NCI-H146 treated with DMSO at 0.1 percent for 48 hours (cell line): ENCODE data around the gene RAC2.
"Not testable (repeated sequence)": the region's sequence is repeated elsewhere in the genome, so short reads cannot be mapped to it uniquely, and the experiment has no call there.

ENCODE experiments used
- DNase-seq: peaks from one replicate; lab custom pipeline; 2025; ENCODE audit not compliant: unreplicated experiment; lab: John Stamatoyannopoulos, UW

Gene RAC2

DNA sequence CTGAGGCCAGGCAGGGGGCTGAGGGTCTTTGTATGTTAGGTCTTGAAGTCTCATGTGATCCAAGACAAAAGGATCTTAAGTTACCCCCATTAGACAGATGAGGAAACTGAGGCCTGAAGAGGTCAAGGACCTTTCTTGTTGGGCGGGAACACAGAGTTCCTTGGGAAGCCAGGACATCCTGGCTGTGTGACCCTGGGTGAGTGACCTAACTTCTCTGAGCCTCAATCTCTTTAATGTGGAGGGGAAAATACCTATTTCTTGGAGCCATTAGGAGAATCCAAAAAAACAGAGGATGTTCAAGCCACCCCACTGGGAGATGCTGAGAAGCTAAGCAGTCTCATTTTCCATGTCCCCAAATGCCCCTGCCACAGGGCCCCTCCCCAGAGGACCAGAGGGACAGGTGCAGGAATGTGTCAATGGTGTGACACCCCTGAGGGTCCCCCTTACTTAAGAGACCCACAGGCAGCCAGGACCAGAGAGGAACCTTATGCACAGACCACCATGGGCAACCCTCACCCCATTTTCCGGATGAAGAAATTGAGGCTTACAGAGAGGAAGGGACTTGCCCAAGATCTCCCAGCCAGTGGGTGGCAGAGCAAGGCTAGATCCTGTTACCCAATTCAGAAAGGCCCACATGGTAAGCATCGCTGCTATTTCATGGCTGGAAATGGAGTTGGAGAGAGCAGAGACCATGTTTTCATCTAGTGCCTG lies 8.0 kb downstream of the RAC2 start:
- no peak for DNase-seq

DNA sequence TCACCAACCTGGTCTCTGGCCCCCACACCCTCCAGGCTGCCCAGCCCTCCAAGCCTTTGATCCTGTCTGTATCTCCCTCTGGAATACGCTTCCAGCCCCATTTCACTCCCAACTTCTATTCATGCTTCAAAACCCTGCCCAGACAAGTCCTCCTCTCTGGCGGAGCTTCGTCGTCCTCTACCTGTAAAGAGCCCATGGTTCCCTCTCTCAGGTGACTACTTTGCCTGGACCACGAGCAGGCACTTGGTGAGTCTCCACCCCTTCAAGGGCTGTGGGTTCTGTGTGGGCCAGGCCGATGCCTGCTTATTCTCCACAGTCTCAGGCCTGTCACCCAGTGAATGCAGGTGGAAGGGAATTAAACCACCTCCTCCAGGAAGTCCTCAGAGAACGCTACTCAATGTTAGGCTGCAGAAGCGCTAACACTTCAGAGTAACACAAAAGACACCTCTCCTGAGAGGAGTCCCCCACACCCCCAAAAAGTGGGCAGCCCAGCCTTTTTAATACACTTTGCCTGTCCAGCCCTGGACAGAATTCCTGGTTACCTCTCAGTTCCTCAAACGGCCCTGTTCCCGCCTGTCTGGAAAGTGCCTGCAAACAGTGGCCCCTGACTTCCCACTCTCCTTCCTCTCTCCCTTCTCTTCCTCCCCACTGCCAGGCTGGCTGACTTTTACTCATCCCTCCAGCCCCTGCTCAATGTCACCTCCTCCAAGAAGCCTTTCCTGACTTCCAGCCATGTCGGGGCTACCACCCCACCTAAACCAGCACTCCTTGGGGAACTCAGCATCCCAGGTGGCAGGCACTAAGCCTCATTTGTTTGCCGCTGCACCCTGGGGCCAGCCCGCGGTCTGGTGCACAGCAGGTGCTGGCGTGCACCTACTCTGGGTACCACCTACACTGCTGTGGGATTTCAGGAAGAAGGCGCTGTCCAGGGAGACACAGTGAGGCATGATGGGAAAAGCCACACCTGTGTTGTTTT lies 9.0 kb downstream of the RAC2 start:
- no peak for DNase-seq

DNA sequence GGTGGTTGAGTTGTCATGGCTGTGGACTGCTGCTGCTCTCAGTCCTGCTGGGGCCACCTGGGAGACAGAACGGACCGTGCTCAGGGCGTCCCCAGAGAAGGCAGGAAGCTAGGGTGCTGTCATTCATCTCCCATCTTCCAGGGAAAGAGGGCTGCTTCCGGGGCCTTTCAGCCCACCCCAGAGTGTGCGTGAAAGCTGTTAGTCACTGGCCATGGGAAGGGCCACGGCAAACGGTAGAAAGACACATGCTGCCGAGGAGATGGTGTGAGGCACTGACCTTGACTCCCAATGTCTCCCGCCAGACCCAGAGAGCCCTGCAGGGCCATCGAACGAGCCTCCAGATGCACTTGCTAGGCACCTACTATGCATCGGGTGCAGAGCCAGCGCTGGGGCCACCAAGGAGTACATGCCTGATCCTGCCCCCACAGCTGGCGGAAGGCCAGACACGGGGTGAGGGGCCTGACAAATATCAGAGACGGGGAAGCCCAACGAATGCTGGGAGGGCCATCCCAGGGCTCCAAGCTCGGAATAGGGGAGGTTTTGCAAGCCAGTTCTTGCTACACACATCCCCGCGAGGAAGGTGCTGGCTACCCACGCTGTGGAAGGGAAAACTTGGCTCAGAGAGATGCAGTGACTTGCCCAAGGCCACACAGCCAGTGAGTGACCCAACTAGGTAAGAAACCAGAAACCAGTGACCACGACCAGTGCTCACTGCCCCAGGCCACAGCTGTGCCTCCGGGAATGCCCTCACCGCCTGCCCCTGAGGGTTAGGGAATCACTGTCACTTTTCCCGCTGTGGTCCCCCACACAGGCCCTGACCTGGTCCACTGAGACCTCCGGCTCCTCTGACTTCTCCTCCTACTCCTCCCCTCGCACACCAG lies 10.1 kb downstream of the RAC2 start:
- DNase-seq = no peak

DNA sequence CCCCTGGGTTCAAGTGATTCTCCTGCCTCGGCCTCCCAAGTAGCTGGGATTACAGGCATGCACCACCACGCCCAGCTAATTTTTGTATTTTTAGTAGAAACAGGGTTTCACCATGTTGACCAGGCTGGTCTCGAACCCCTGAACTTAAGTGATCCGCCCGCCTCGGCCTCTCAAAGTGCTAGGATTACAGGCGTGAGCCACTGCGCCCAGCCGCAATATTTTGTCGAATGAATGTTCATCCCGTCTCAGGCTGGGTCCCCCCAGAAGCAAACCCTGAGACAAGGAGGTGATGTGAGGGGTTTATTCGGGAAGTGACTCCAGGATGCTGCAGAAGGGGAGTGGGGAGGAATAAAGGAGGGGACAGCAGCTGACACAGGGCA lies 10.7 kb downstream of the RAC2 start:
- DNase-seq = not testable (repeated sequence)

DNA sequence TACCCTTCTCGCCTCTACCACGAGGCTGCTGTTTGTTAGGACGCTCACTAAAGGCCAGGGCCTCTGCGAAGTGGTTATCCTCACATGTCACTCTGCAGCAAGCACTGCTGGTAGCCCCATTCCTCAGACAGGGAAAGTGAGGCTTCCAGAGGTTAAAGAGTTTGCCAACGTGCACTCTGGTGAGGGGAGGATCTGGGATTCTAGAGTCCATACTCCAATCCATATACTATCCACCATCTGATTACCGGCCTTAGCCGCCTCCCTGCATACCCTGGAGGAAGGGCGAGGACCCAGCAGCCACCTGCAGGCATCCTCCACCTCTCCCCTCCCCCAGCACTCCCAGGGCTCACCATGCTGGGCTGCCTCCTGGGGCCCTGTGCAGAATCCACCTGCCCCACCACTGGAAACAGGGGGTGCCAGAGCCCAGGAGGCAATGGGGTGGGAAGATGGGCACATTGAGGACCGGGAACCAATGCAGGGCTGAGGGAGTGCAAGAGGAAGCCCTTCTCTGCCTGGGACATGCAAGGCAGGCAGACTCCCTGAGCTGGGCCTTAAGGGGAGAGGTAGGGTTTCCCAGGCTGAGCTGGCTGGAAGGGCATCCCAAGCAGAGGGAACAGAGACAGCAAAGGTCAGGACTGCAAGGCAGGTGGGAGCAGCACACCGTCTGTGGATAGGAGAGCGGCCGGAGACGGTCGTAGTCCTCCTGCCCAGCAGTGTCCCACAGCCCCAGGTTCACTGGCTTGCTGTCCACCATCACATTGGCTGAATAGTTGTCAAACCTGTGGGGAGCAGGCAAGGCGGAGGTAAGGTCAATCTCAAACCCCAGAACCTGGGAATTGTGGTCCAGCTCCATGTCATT lies 11.7 kb downstream of the RAC2 start:
- DNase-seq = no peak

DNA sequence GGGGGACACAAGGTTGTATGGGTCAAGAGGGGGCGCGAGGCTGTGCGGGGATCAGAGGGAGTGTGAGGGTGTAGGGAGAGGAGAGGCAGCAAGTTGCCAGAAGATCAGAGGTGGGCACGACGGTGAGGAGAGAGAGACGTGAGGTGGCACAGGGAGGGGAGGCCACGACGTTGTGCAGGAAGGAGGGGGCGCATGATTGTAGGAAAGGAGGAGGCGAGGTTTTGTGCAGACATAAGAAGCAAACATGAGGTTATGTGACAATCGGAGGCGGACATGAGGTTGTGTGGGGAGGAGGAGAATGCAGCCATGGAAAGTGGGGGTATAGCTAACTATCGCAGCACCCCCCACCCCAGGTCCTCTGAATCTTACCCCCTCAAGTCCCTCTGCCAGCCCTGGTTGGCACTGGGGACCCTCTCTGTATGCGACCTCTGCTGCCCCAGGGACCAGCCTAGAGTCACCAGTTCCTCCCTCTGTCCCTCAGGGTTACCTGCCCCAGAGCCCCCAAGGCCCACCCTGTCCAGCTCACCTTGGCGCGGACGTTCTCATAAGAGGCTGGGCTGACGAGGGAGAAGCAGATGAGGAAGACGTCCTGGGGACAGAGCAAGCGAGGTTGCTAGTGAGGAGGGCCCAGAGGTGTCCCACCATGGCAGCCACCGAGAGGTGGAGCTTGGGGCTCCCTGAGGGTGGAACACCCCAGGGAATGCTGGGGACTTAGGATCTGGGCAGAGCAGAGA lies 12.5 kb downstream of the RAC2 start:
- no peak for DNase-seq

DNA sequence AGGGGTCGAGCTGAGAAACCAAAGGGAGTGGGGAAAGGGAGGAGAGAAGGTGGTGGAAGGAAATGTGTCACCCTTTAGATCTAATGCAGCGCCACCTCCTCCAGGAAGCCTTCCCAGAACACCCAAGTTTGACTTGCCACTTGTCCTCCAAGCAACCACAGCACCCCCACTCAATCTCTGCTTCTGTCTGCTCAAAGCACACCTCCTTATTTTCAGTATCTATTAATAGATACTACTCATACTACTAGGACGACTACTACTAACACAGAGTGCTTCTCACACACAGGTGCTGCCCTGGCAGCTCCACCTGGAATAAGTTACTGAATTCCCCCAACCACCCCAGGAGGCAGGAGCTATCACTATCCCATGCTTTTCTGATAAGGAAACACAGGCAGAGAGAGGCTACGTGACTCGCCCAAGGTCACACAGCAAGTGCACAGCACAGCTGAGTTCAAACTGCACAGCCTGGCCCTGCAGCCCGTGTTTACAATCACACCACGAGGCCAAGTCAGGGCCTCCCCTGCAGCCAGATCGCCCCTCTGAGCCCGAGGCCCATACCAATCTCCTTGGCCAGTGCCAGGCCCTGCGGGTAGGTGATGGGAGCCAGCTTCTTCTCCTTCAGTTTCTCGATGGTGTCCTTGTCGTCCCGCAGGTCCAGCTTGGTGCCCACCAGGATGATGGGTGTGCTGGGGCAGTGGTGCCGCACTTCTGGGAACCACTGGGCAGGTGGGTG lies 13.2 kb downstream of the RAC2 start:
- DNase-seq = no peak

DNA sequence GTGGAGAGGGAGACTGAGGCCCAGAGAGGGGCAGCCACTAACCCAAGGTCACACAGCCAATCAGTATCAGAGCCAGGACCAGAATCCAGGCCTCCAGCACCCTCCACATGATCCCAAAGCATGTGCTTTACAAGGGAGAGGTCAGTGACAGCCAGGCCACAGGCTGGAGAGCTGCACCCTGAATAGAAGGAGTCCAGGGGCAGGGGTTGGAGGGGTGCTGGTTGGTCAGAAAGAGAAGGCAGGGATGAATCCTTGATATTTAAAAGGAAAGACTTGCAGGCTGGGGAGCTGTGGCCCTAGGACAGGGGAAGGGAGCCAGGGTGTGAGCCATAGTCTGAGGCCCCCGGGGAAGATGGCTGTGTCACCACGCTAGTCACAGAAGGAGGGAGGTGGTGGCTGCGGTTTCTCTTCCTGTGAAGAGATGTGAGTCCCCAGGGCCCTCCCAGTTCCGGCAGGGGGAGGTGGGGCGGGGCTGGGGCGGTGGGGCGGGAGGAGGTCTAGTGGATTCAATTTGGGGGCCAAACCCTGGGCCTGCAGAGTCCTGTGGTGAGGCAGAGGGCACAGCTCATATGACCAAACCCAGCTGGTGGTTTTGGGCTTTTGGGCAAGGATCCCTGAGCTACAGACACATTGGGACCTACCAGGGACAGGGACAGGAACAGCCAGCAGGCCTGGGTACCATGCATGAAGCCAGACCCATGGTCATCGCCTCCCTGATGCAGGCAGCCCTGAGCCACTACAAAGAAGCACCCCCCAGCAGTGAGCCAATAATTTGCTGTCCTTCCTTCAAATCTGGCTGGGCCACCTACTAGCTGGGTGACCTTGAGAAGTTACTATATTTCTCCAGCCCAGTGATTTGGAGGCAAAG lies 14.0 kb downstream of the RAC2 start:
- no peak for DNase-seq

DNA sequence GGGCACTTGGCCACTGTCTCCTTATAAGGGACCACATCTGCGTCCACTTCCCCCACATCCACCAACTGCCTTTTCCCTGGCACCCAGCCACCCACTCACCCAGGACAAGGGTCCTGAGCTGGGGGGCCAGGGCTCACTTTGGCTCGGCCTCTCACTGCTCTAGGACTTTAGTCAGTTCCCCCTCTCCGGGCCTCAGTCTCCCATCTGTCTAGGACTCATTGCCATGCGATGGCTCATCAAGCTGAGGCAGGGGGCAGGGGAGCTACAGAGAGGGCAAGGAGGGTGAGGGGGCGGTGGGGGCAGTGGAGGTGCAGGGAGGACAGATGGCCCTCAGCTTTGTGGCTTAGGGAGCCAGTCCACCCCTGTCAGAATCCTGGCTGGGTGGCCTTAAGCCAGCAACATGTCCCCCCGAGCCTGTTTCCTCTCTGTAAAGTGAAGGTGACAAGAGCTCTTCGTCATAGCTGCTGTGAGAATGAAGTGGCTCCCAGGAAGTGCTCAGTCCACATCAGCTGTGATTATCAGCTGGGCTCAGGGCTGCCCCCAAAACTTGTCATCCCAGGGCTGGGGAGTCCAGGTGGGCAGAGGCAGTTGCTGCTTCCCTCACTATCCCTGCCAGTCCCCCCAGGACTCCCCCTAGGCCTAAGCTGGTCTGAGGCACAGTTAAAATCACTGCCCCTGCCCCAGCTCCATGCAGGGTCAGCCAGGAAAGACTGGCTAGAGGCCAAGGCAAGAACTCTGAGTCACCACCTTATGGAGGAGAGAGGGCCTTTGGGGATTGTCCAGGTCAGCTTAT lies 14.9 kb downstream of the RAC2 start:
- no peak for DNase-seq

DNA sequence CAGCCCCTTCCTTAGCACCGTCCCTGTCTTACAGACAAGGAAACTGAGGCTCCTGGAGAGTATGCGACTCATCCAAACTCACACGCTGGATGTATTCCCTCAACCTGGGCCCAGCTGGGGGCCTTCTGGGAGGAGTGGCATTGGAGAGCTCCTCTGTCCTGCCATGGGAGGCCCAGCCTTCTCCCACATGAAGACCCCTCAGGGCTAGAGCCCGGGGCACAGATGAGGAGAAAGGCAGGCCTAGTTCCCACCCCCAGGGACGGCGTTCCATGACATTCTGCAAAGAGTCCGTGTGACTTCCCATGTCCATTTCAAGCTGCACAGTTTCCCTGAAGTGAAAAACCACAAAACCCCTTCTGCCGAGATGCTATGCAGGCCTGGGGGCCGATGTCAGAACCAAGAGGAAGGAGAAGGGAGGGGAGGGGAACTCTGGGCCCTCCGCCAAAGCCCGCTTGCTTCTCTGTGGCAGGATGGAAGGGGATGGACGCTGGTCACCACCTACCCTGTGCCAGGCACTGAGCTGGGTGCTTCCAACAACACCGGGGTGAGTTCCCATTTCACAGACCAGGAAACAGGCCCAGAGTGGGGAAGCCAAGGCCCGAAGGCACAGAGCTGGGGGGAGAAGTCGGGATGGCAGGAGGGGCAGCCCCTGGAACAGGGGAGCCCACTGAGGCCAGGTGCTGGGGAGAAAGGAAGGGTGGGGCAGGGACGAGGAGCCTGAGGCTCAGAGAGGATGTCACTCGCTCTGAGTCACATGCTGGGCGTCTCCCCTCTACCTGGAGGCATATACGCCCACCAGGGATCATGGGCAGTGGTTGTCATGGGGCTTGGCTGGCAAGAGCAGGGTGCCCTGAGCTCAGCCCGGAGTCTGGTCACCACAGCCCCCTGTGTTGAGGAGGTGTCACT lies 15.7 kb downstream of the RAC2 start:
- DNase-seq = no peak

DNA sequence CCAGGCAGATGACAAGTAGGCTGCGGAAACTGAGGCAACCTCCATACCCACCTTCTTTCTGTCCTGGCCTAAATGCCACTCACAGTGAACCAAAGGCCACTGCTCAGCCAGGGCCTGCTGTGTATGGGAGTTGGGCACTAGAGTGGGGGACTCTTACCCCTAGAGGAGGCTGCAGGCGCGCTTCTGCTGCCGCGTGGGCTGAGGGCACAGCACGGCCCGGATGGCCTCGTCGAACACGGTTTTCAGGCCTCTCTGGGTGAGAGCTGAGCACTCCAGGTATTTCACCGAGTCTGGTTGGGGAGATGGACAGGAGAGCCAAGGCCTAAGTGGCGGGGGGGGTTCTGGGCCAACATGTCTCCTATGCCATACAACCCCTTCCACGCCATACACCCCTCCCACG lies 17.6 kb downstream of the RAC2 start:
- DNase-seq = no peak

DNA sequence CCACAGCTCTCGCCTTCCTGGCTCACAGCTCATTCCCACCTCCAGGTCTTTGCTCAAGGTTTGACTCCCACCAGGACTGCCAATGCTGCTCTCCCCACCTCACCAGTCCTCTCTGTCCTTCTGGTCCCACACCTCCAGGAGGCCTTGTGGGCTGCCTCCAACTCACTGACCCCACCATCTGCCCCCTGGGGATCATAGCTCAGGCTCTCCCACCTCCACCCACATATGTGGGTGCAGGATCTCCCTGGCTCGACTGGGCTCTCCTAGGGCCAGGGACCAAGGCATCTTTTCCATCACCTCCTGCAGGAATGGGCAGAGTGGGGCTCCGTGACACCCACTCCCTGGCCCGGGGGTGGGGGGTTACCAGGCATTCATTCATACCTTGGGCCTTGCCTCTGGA lies 18.0 kb downstream of the RAC2 start:
- DNase-seq = no peak

DNA sequence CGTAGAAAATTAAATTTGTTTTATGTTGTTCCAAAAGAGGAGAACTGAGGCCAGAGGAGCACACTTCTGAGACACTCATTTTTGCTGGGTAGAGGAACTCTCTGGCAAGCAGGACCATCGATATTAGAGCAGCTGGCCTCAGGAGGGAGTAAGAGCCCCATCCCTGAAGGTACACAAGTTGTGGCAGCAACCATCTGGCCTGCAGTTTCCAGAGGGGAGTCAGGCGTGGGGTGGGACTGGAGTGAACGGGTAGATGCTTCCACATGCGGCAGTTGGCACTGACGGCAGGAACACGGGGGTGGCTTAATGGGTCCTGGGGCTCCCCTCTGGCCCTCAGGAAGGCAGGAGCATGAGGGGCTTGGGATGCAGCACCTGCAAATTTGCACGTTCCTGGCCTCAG lies 18.6 kb downstream of the RAC2 start:
- no peak for DNase-seq

DNA sequence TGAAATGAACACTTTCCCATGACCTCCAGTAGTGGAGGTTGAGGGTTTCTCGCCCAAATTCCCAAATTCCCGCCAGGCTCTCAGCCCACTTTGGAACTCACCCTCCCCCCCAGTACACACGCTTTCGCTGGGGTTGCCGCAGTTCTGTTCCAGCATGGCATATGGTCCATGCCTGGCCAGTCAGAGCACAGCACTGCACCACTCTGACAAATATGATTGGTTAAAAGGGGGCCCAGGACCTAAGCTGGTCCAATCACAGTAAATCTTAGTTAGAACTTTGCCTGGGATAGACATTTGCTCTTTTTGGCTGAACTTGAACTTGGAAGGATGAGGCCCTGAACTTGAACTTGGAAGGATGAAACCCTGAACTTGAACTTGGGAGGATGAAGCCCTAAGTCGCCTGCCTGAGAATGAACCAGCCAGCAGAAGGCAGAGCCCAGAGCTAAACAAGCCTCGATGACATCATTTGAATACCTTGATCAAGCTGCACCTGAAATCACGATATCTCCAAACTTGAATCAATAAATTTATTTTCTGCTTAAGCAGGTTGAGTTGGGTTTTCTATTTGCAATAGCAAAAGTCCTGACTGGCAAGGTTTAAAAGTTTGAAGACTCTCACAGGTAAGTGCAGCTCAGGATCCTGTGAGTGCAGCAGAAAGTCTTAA lies 19.2 kb downstream of the RAC2 start:
- no peak for DNase-seq

DNA sequence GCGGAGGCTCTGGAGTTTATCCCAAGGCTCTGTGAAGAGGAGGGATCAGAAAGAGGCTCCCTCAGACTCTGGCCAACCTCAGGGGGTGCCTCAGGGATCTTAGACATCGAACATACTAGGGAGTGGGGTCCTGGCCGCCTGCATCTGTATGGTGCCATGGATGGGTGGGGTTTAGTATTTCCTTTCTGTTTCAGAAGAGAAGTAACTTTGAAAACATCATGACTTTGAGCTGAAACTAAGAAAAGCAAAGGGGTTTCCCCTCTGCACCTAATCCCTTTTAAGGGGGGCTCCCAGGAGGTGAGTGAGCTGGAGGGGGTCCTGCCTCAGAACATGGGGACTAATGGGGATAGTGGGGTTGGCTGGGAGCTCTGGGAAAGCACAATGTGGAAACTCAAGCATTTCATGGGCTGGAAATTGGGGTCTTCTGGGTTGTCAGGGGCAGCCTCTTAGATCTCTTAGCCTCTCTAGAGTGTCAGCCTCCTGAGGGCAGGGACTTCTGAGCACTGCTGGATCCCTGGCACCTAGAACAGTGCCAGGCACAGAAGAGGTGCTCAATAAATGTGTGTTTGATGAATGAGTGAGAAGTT lies 20.0 kb downstream of the RAC2 start:
- no peak for DNase-seq
